ENCODE data around the gene GID4.

- TF ChIP-seq CTCF (IDR thresholded peaks at IDR 0.05) (no peak), POLR2A (IDR thresholded peaks at IDR 0.05) (no peak), EP300 (IDR thresholded peaks at IDR 0.05) (no peak)
Measured at GRCh38 chr17:18018411-18018921, 20.7 kb upstream of the GID4 start.
